Inferior parietal cortex (tissue), 1 donor: ENCODE data around the gene BUD31.
"Not testable (repeated sequence)": the region's sequence is repeated elsewhere in the genome, so short reads cannot be mapped to it uniquely, and the experiment has no call there.

Experiments
- DNase-seq: peaks from one replicate; pipeline ENCODE4 v3.0.0-alpha.2; 2016; ENCODE audit errors: extremely low spot score

Gene BUD31

GRCh38 chr7:99380823-99381663 lies 27.7 kb upstream of the BUD31 start:
- DNase-seq, result no peak

DNA sequence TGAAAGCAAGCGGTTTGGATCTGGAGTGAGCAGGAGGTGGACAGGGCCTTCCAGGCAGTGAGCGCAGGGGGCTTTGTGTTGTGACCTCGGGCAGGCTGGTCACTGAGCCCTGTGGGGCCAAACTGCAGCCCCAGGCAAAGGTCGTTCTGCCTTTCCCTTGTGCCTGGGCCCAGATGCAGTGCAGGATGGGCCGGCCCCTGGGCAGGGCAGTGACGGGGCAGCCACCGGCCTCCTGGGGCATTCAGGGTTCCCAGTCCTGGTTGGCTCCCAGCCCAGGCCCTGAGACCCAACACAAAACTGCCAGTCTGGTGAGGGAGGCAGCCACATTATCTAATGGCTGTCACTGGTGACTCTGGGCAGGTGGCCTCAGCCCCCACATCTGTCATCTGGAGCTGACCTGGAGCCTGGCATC lies 27.1 kb upstream of the BUD31 start:
- no peak for DNase-seq

DNA sequence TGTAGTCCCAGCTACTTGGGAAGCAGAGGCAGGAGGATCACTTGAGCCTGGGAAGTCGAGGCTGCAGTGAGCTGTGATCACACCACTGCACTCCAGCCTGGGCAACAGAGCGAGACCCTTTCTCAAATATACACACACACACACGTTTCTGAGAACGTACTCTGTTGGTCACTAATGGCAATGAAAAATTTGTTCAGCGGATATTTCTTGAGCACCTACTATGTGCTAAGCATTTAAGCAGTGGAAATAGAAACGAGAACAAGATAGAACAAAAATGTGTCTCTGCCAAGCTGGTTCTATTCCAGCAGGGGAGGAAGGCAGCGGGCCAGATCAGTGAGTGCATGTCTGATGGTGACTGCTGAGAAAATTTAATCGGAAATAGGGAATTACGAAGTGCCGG lies 25.6 kb upstream of the BUD31 start:
- DNase-seq, result no peak

DNA sequence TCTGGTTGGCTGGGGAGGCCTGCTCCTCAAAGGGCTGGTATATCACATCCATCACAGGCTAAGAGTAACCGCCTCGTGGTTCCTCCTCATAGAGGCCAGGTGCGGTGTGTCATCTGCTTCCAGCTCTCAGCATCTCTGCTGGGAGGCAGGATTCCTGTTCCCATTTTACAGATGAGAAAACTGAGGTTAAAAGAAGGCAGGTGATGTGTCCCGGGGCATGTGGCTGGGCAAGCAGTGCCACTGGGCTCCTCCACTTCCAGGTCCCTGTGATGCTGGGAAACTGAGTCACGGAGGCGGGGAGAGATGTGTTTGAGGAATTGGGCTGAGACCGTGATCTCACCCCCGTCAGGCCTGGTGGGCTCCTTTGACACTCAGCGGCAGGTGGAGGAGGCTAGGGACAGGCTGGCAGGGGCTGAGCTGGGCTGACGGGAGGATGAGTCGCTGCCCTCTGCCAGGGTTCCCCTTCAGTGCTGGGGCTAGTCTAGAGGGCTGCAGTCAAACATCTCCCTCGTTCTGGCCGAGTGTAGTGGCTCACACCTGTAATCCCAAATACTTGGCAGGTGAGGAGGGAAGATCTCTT lies 24.9 kb upstream of the BUD31 start:
- no peak for DNase-seq

DNA sequence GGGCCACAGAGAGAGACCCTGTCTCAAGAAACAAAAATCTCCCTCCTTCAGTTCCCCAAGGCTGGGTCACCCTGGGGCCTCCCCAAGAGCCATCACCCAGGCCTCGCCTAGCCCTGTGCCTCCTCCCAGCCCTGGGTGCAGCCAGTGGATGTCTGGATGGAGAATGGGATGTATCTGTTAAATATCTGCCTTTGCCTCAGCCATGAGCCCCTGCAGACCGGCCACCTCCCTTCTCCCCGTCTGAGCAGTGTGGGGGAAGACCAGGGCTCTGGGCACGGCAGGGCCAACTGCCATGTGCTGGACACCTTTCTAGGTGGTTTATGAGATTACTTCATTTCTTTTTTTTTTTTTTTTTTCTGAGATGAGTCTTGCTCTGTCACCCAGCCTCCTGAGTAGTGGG lies 24.2 kb upstream of the BUD31 start:
- no peak for DNase-seq

GRCh38 chr7:99385564-99385963 lies 23.2 kb upstream of the BUD31 start:
- DNase-seq, result no peak

DNA sequence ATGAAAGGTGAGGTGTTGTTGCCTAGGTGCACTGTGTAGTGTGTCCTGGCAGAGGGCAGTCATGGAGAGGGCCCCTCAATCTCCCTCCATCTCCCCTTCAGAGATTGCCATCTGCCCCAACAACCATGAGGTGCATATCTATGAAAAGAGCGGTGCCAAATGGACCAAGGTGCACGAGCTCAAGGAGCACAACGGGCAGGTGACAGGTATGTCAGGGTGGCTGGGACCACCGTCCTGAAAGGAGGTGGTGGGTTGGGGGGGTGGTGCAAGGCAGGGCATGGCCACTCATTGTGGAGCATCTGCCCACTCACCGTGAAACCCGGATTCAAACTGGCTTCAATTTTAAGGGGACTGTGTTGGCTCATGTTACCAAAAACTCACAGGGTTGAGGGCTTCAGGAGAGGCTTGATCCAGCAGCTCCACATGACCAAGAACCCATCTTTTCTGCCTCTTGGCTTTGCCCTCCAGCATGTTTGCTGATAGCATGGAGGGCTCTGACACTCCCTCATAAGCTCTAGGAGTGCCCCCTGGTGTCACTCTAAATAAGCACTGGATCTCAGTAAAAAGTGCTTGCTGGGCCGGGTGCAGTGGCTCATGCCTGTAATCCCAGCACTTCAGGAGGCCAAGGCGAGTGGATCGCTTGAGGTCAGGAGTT lies 22.1 kb upstream of the BUD31 start:
- DNase-seq, result no peak

- DNase-seq, result not testable (repeated sequence)
Measured at GRCh38 chr7:99387239-99387635, 21.5 kb upstream of the BUD31 start.

- no peak for DNase-seq
Measured at GRCh38 chr7:99387912-99388311, 20.9 kb upstream of the BUD31 start.

GRCh38 chr7:99389772-99390171 lies 19.0 kb upstream of the BUD31 start:
- no peak for DNase-seq

DNA sequence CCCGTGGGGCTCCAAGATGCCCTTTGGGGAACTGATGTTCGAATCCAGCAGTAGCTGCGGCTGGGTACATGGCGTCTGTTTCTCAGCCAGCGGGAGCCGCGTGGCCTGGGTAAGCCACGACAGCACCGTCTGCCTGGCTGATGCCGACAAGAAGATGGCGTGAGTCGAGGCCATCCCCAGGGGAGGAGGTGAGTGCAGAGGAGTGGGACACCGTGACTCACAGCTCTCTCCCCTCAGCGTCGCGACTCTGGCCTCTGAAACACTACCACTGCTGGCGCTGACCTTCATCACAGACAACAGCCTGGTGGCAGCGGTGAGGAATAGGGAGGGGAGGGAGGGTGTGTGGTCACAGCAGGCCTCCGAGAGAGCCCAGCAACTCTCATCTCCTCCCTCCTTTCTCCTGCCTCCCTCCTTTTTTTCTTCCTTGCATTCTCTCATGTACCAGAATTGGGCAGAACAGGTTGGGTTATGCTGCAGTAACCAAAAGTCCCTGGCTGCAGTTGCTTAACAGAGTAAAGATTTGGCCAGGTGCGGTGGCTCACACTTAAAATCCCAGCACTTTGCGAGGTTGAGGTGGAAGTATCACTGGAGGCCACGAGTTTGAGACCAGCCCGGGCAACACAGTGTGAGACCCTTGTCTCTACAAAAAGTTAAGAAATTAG lies 17.7 kb upstream of the BUD31 start:
- no peak for DNase-seq

DNA sequence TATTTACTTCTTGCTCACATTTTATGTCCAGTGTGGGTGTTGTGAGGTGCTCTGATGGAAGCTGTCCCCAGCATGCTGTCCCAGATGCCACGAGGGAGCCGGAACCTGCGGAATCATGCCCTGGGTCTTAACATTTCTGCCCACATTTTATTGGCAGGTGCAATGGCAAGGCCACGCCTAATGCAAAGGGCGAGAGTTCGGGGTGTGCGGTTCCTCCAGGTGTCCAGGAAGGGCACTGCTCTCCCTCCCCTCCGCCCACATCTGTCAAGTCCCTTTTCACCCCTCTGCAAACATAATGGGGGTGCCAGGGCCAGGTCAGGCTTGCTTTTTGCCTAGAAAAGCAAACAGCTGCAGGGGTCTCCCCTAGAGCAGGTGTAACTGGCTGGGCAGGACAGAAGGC lies 16.7 kb upstream of the BUD31 start:
- no peak for DNase-seq

GRCh38 chr7:99392659-99393354 lies 16.0 kb upstream of the BUD31 start:
- DNase-seq, result peak; percentile 47

DNA sequence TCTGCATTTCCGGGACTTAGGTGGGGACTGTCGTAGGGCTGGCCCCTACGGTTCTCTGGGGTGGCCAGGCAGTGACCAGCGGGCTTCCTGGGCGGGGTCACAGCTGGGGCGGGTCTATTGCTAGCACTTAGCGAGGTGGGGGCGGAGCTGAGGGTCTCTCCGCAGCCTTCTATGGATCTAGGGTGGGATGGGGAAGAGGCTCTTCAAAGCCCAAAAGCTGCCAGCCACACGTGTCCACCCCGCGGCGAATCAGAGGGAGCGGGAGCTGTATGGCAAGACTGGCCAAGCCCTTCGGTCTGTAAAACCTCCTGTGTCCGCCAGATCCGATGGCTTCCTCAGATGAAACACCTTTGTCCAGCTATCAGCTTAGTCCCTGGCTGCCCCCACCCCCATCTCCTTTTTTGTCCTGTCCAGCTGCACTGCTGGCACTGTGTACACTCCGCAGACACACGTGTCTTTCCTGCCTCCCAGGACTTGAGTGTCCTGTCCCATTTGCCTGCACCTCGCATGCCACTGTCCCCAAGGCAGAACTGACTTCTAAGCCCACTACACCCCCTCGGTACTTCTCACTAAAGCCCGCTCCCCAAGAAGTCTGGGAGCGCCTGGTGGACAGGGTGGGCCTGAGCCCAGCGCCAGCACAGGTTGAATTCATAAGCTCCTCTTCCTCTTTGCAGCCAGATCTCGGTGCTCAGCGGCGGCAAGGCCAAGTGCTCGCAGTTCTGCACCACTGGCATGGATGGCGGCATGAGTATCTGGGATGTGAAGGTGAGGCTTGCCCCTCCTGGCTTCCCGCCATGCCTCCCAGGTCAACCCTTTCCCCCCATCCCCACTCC lies 15.2 kb upstream of the BUD31 start:
- no peak for DNase-seq

- no peak for DNase-seq
Measured at GRCh38 chr7:99394188-99394502, 14.6 kb upstream of the BUD31 start.

GRCh38 chr7:99395616-99396327 lies 13.0 kb upstream of the BUD31 start:
- no peak for DNase-seq

- DNase-seq, result no peak
Measured at GRCh38 chr7:99396418-99397296, 12.1 kb upstream of the BUD31 start.

DNA sequence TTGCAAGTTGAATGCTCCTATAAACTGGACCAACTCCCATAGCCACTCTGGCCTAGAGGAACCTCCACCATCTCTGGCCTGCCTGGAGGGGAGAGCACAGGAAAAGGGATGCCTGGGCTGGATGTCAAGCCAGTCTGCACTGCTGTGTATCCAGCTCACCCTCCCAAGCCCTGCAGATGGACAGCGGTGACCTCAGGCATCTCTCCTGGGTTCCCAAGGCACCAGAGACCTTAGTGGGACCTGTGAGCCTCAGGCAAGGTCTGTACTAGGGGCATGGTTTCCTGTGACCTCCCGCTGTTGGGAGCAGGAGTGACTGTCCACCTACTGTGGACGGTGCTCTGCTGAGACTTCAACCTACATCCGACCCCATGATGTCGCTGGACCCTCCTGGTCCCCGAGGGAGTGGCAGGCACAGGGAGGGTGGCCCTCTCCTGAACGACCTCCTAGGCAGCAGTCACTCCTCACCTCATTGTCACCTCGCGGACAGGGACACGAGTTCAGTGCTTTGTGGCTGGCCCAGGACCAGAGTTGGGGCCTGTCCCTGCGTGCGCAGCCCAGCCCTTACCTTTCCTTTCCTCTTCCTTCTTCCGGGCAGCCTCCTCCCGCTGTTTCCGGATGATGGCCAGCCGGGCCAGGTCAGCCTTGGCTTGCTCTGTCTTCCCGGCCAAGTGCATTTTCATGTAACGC lies 11.3 kb upstream of the BUD31 start:
- DNase-seq, result no peak

- no peak for DNase-seq
Measured at GRCh38 chr7:99398891-99399445, 9.8 kb upstream of the BUD31 start.
